IPS DF 6.9 (cell line): ENCODE measurements around the gene RABGAP1L.

Experiments used
- DNase-seq: peaks from one replicate; pipeline ENCODE4 v3.0.0-alpha.2; 2013; ENCODE audit warnings: low read depth, low spot score
- H3K27ac ChIP-seq: one replicate; pipeline ENCODE4 v1.5.1; 2013; ENCODE audit warnings: low read length, control low read depth
- H3K27me3 ChIP-seq: 2 replicates; pipeline ENCODE4 v1.6.1; 2013; ENCODE audit warnings: mild to moderate bottlenecking, low read length; ENCODE audit not compliant: control insufficient read depth, insufficient read depth
- H3K36me3 ChIP-seq: 2 replicates; pipeline ENCODE4 v1.6.1; 2013; ENCODE audit warnings: low read length; ENCODE audit not compliant: control insufficient read depth, insufficient read depth
- H3K4me1 ChIP-seq: 2 replicates; pipeline ENCODE4 v1.6.1; 2013; ENCODE audit warnings: low read length; ENCODE audit not compliant: control insufficient read depth, insufficient read depth
- H3K4me3 ChIP-seq: 2 replicates; pipeline ENCODE4 v1.5.1; 2013; ENCODE audit warnings: mild to moderate bottlenecking, low read length
- H3K9me3 ChIP-seq: 2 replicates; pipeline ENCODE4 v1.6.1; 2013; ENCODE audit warnings: low read length, inconsistent platforms; ENCODE audit not compliant: control insufficient read depth, insufficient read depth
- WGBS: extraction: QIAGEN DNeasy Blood & Tissue Kit; methylation state at CpG from one replicate; pipeline ENCODE4 v1.1.7; 2013; ENCODE audit warnings: mixed read lengths, missing lambda C conversion rate; ENCODE audit not compliant: insufficient read length, insufficient coverage; 5-methylcytosine and 5-hydroxymethylcytosine counted together

RABGAP1L gene

GRCh38 chr1:174942547-174943255, 783.4 kb downstream of the RABGAP1L start:
- Histone ChIP-seq H3K36me3 (peaks cover 3% of the 10 kb centered on the region; the same call in 1 of the 2 replicates), H3K9me3 (no peaks in the 10 kb centered on the region), H3K27ac (no peak overlapping the region), H3K27me3 (no peaks in the 10 kb centered on the region), H3K4me1 (0 out of 2 replicates have a peak, but pooled peaks cover 1% of the 10 kb centered on the region), H3K4me3 (no peak overlapping the region)
- DNase-seq, result no peak
- WGBS, result no CpG with 5 or more reads among the region's 2 CpGs

GRCh38 chr1:174946031-174946430, 786.7 kb downstream of the RABGAP1L start:
- H3K27me3 ChIP-seq, result no peaks in the 10 kb centered on the region
- 0 out of 2 replicates have a peak, but pooled peaks cover 1% of the 10 kb centered on the region for H3K4me1 ChIP-seq
- DNase-seq, result no peak
- no peak overlapping the region for H3K4me3 ChIP-seq
- no CpG with 5 or more reads among the region's 2 CpGs for WGBS
- no peaks in the 10 kb centered on the region for H3K9me3 ChIP-seq
- H3K36me3 ChIP-seq, result no peaks in the 10 kb centered on the region
- H3K27ac ChIP-seq, result no peak overlapping the region

- WGBS, result no CpG with 5 or more reads among the region's 1 CpG
- no peak for DNase-seq
Measured at GRCh38 chr1:174949061-174949460, 789.7 kb downstream of the RABGAP1L start.

GRCh38 chr1:174949645-174950044, 790.3 kb downstream of the RABGAP1L start:
- Histone ChIP-seq H3K4me3 (no peak overlapping the region), H3K36me3 (no peaks in the 10 kb centered on the region), H3K9me3 (no peaks in the 10 kb centered on the region), H3K4me1 (no peaks in the 10 kb centered on the region), H3K27ac (no peak overlapping the region), H3K27me3 (no peaks in the 10 kb centered on the region)
- no peak for DNase-seq

More at GRCh38 chr1:174949061-174949460, 789.7 kb downstream of the RABGAP1L start:
- H3K4me3 ChIP-seq, result no peak overlapping the region
- no peak overlapping the region for H3K27ac ChIP-seq
- H3K4me1 ChIP-seq, result no peaks in the 10 kb centered on the region
- H3K27me3 ChIP-seq, result no peaks in the 10 kb centered on the region
- no peaks in the 10 kb centered on the region for H3K9me3 ChIP-seq
- no peaks in the 10 kb centered on the region for H3K36me3 ChIP-seq

- no peaks in the 10 kb centered on the region for H3K4me1 ChIP-seq
- H3K9me3 ChIP-seq, result no peaks in the 10 kb centered on the region
- peaks cover 2% of the 10 kb centered on the region; the same call in 1 of the 2 replicates for H3K36me3 ChIP-seq
- no peak overlapping the region for H3K4me3 ChIP-seq
- no CpG with 5 or more reads among the region's 11 CpGs for WGBS
- H3K27me3 ChIP-seq, result no peaks in the 10 kb centered on the region
- H3K27ac ChIP-seq, result no peak overlapping the region
- no peak for DNase-seq
Measured at GRCh38 chr1:174953285-174954072, 794.2 kb downstream of the RABGAP1L start.

GRCh38 chr1:174954073-174954460, 794.7 kb downstream of the RABGAP1L start:
- DNase-seq, result no peak
- Histone ChIP-seq H3K36me3 (peaks cover 5% of the 10 kb centered on the region; the same call in 1 of the 2 replicates), H3K4me1 (no peaks in the 10 kb centered on the region), H3K9me3 (no peaks in the 10 kb centered on the region), H3K4me3 (no peak overlapping the region), H3K27me3 (no peaks in the 10 kb centered on the region), H3K27ac (no peak overlapping the region)

- no CpG with 5 or more reads among the region's 3 CpGs for WGBS
Measured at GRCh38 chr1:174954671-174955669, 795.6 kb downstream of the RABGAP1L start.

GRCh38 chr1:174956086-174956485, 796.8 kb downstream of the RABGAP1L start:
- no peak overlapping the region for H3K27ac ChIP-seq
- no CpG with 5 or more reads among the region's 3 CpGs for WGBS
- no peaks in the 10 kb centered on the region for H3K4me1 ChIP-seq
- H3K9me3 ChIP-seq, result no peaks in the 10 kb centered on the region
- H3K27me3 ChIP-seq, result no peaks in the 10 kb centered on the region
- DNase-seq, result no peak
- no peak overlapping the region for H3K4me3 ChIP-seq
- peaks cover 5% of the 10 kb centered on the region; the same call in 1 of the 2 replicates for H3K36me3 ChIP-seq

More at GRCh38 chr1:174954671-174955669, 795.6 kb downstream of the RABGAP1L start:
- no peak for DNase-seq
- H3K36me3 ChIP-seq, result peaks cover 5% of the 10 kb centered on the region; the same call in 1 of the 2 replicates
- no peaks in the 10 kb centered on the region for H3K4me1 ChIP-seq
- no peak overlapping the region for H3K27ac ChIP-seq
- no peaks in the 10 kb centered on the region for H3K27me3 ChIP-seq
- no peaks in the 10 kb centered on the region for H3K9me3 ChIP-seq
- H3K4me3 ChIP-seq, result no peak overlapping the region

- Histone ChIP-seq H3K36me3 (peaks cover 5% of the 10 kb centered on the region; the same call in 1 of the 2 replicates), H3K9me3 (no peaks in the 10 kb centered on the region), H3K27ac (no peak overlapping the region), H3K27me3 (no peaks in the 10 kb centered on the region), H3K4me1 (no peaks in the 10 kb centered on the region), H3K4me3 (no peak overlapping the region)
- DNase-seq, result no peak
Measured at GRCh38 chr1:174956976-174957375, 797.7 kb downstream of the RABGAP1L start.

- peaks cover 5% of the 10 kb centered on the region; the same call in 1 of the 2 replicates for H3K36me3 ChIP-seq
- H3K27ac ChIP-seq, result no peak overlapping the region
- H3K4me1 ChIP-seq, result no peaks in the 10 kb centered on the region
- no peak for DNase-seq
- no peaks in the 10 kb centered on the region for H3K9me3 ChIP-seq
- no peak overlapping the region for H3K4me3 ChIP-seq
- H3K27me3 ChIP-seq, result no peaks in the 10 kb centered on the region
Measured at GRCh38 chr1:174957829-174958228, 798.5 kb downstream of the RABGAP1L start.
